ENCODE results near the gene INVS. TPM values are rescaled to one million over a fixed set of nuclear protein-coding genes. Genes with fewer than 3 reads are reported as not detected.

The INVS gene
- total RNA-seq, 1 experiment from 2014 or later = 15.6 TPM

- Histone ChIP-seq H3K4me3 (ENCODE audit: low read depth, low read length) (no peak overlapping the region), H3K27me3 (replicated peaks; ENCODE audit: control insufficient read depth, insufficient read depth, low read length) (no peaks in the 10 kb centered on the region), H3K9me3 (no peaks in the 10 kb centered on the region), H3K4me1 (no peaks in the 10 kb centered on the region), H3K36me3 (ENCODE audit: control insufficient read depth, insufficient read depth, low read length) (no peaks in the 10 kb centered on the region)
- TF ChIP-seq CTCF (IDR thresholded peaks at IDR 0.05; ENCODE audit: insufficient read depth in 1 of 2, low read depth in 1 of 2, low read length in 1 of 2, severe bottlenecking in 1 of 2, unreplicated experiment in 1 of 2) = no peak
- Mint-ChIP-seq H3K27ac (ENCODE audit: unreplicated experiment) (no peak overlapping the region), H3K9me3 (ENCODE audit: unreplicated experiment) (no peaks in the 10 kb centered on the region), H3K4me1 (ENCODE audit: low read depth, unreplicated experiment) (no peaks in the 10 kb centered on the region), H3K4me3 (ENCODE audit: unreplicated experiment) (no peak overlapping the region), H3K27me3 (ENCODE audit: insufficient read depth, unreplicated experiment) (no peaks in the 10 kb centered on the region), H3K36me3 (ENCODE audit: insufficient read depth, unreplicated experiment) (no peaks in the 10 kb centered on the region)
- intact Hi-C loops (cut with micrococcal nuclease; ENCODE audit: unreplicated experiment) = loop anchor here (5.0 kb wide), 1 partner anchor 376 kb away; no protein-coding TSS in a partner anchor
- POLR2A ChIA-PET = no interaction called here
- DNase-seq = no peak
- CTCF ChIA-PET = no interaction called here
- BruUV-seq (replicated peaks) = no TSS peak
Measured at GRCh38 chr9:100221538-100221937, 122.5 kb downstream of the INVS start.

- Histone ChIP-seq H3K27me3 (replicated peaks; ENCODE audit: control insufficient read depth, insufficient read depth, low read length) (no peaks in the 10 kb centered on the region), H3K9me3 (no peaks in the 10 kb centered on the region), H3K4me3 (ENCODE audit: low read depth, low read length) (no peak overlapping the region), H3K36me3 (ENCODE audit: control insufficient read depth, insufficient read depth, low read length) (no peaks in the 10 kb centered on the region), H3K4me1 (no peaks in the 10 kb centered on the region)
- Mint-ChIP-seq H3K36me3 (ENCODE audit: insufficient read depth, unreplicated experiment) (no peaks in the 10 kb centered on the region), H3K9me3 (ENCODE audit: unreplicated experiment) (no peaks in the 10 kb centered on the region), H3K27ac (ENCODE audit: unreplicated experiment) (no peak overlapping the region), H3K4me3 (ENCODE audit: unreplicated experiment) (no peak overlapping the region), H3K4me1 (ENCODE audit: low read depth, unreplicated experiment) (no peaks in the 10 kb centered on the region), H3K27me3 (ENCODE audit: insufficient read depth, unreplicated experiment) (no peaks in the 10 kb centered on the region)
- peak in 1 of 2 experiments; percentile 19 for DNase-seq
- intact Hi-C loops (cut with micrococcal nuclease; ENCODE audit: unreplicated experiment) = loop anchor here (1.0 to 5.0 kb wide), 2 partner anchors 194 to 375 kb away; no protein-coding TSS in a partner anchor
- BruUV-seq (replicated peaks) = no TSS peak
- ChIA-PET POLR2A (no interaction called here), CTCF (interaction anchor here (0.6 to 0.7 kb wide), 6 partner anchors 13 to 976 kb away, joined by 3 to 9 read pairs (median 6); no protein-coding TSS in a partner anchor)
- TF ChIP-seq CTCF (IDR thresholded peaks at IDR 0.05; ENCODE audit: insufficient read depth in 1 of 2, low read depth in 1 of 2, low read length in 1 of 2, severe bottlenecking in 1 of 2, unreplicated experiment in 1 of 2) = peak; percentile 23 to 44
Measured at GRCh38 chr9:100222674-100223073, 123.6 kb downstream of the INVS start.

- H3K27me3 ChIP-seq (replicated peaks; ENCODE audit: control insufficient read depth, insufficient read depth, low read length) = no peaks in the 10 kb centered on the region
- H3K4me1 ChIP-seq = no peaks in the 10 kb centered on the region
- CTCF ChIA-PET = no interaction called here
- no peak for DNase-seq
- no peak for TF ChIP-seq CTCF (IDR thresholded peaks at IDR 0.05; ENCODE audit: insufficient read depth in 1 of 2, low read depth in 1 of 2, low read length in 1 of 2, severe bottlenecking in 1 of 2, unreplicated experiment in 1 of 2)
- no peak overlapping the region for H3K27ac Mint-ChIP-seq (ENCODE audit: unreplicated experiment)
- H3K27me3 Mint-ChIP-seq (ENCODE audit: insufficient read depth, unreplicated experiment) = no peaks in the 10 kb centered on the region
- H3K36me3 Mint-ChIP-seq (ENCODE audit: insufficient read depth, unreplicated experiment) = no peaks in the 10 kb centered on the region
- H3K36me3 ChIP-seq (ENCODE audit: control insufficient read depth, insufficient read depth, low read length) = no peaks in the 10 kb centered on the region
- no TSS peak for BruUV-seq (replicated peaks)
- H3K4me1 Mint-ChIP-seq (ENCODE audit: low read depth, unreplicated experiment) = peaks cover 6% of the 10 kb centered on the region
- intact Hi-C loops (cut with micrococcal nuclease; ENCODE audit: unreplicated experiment) = no loop called here
- POLR2A ChIA-PET = no interaction called here
- H3K9me3 ChIP-seq = no peaks in the 10 kb centered on the region
- H3K9me3 Mint-ChIP-seq (ENCODE audit: unreplicated experiment) = no peaks in the 10 kb centered on the region
- no peak overlapping the region for H3K4me3 Mint-ChIP-seq (ENCODE audit: unreplicated experiment)
- H3K4me3 ChIP-seq (ENCODE audit: low read depth, low read length) = no peak overlapping the region
Measured at GRCh38 chr9:100227636-100228035, 128.6 kb downstream of the INVS start.

Data from Caco-2 (cell line).